WTC11 (cell line): ENCODE measurements around the gene LCN12. TPM values are rescaled to one million over a fixed set of nuclear protein-coding genes. Genes with fewer than 3 reads are reported as not detected.

Experiments used
- ATAC-seq: fragments of 200-7000 bp; cut with Tn5 transposase; 2 replicates; pipeline ENCODE4 v1.10.0; 2021; ENCODE audit warnings: mild to moderate bottlenecking, moderate library complexity
- CTCF ChIA-PET: fragments of 300-600 bp; sonication (Branson Sonifier 250); formaldehyde crosslinking; loops from one replicate; lab custom pipeline; 2021; ENCODE audit warnings: antibody characterized with exemption; lab: Charles Lee
- POLR2A ChIA-PET: fragments of 350-600 bp; sonication (Branson Sonifier 250); formaldehyde crosslinking; loops from one replicate; lab custom pipeline; 2021; ENCODE audit warnings: antibody characterized with exemption; lab: Charles Lee
- DNase-seq: peaks from one replicate; pipeline ENCODE4 v3.0.0; 2021; ENCODE audit warnings: low spot score
- H3K27ac Mint-ChIP-seq: 2 replicates; pipeline ENCODE4 v1.8.0; 2021; ENCODE audit warnings: mixed read lengths
- H3K27me3 Mint-ChIP-seq: 2 replicates; pipeline ENCODE4 v1.8.0; 2021; ENCODE audit warnings: low read depth, mild to moderate bottlenecking, moderate library complexity, mixed read lengths
- H3K36me3 Mint-ChIP-seq: 2 replicates; pipeline ENCODE4 v1.8.0; 2021; ENCODE audit warnings: mixed read lengths
- H3K4me1 Mint-ChIP-seq: 2 replicates; pipeline ENCODE4 v1.8.0; 2022; ENCODE audit warnings: mixed read lengths
- H3K4me3 Mint-ChIP-seq: 2 replicates; pipeline ENCODE4 v1.8.0; 2021; ENCODE audit warnings: mild to moderate bottlenecking, moderate library complexity, mixed read lengths
- H3K9me3 Mint-ChIP-seq: 2 replicates; pipeline ENCODE4 v1.8.0; 2021; ENCODE audit warnings: mixed read lengths
- AR ChIP-seq: fragments of 250-450 bp; sonication (Bioruptor Pico); IDR thresholded peaks from 2 replicates; pipeline ENCODE4 v1.9.0; 2021; ENCODE audit warnings: mild to moderate bottlenecking
- ATF6 ChIP-seq: sonication (generic); formaldehyde crosslinking; IDR thresholded peaks from 2 replicates; pipeline ENCODE4 v1.8.1; 2023; ENCODE audit warnings: mild to moderate bottlenecking, missing genetic modification reagents
- ELF4 ChIP-seq: sonication (generic); formaldehyde crosslinking; IDR thresholded peaks from 2 replicates; pipeline ENCODE4 v1.8.1; 2022; ENCODE audit warnings: low read depth, mild to moderate bottlenecking, moderate library complexity, missing genetic modification reagents
- ERG ChIP-seq: fragments of 250-450 bp; sonication (Bioruptor Pico); IDR thresholded peaks from 2 replicates; pipeline ENCODE4 v1.8.0; 2021; ENCODE audit warnings: mild to moderate bottlenecking
- GABPB1 ChIP-seq: sonication (generic); formaldehyde crosslinking; IDR thresholded peaks from 2 replicates; pipeline ENCODE4 v1.8.1; 2023; ENCODE audit warnings: mild to moderate bottlenecking, missing genetic modification reagents
- GTF2I ChIP-seq: fragments of 250-450 bp; sonication (Bioruptor Pico); conservative IDR thresholded peaks from 2 replicates; pipeline ENCODE4 v1.4.0; 2021; ENCODE audit warnings: mild to moderate bottlenecking
- KAT7 ChIP-seq: sonication (generic); formaldehyde crosslinking; IDR thresholded peaks from 2 replicates; pipeline ENCODE4 v1.8.1; 2023; ENCODE audit warnings: missing genetic modification reagents, mild to moderate bottlenecking, borderline replicate concordance
- NFYB ChIP-seq: sonication (generic); formaldehyde crosslinking; conservative IDR thresholded peaks from 2 replicates; pipeline ENCODE4 v1.8.0; 2022; ENCODE audit warnings: low read depth, missing genetic modification reagents
- OVOL2 ChIP-seq: fragments of 250-450 bp; sonication (Bioruptor Pico); IDR thresholded peaks from 2 replicates; pipeline ENCODE4 v1.9.0; 2021; ENCODE audit warnings: mild to moderate bottlenecking, borderline replicate concordance
- RORB ChIP-seq: fragments of 250-450 bp; sonication (Bioruptor Pico); IDR thresholded peaks from 2 replicates; pipeline ENCODE4 v1.9.0; 2021; ENCODE audit warnings: mild to moderate bottlenecking
- ZBTB21 ChIP-seq: sonication (generic); formaldehyde crosslinking; IDR thresholded peaks from 2 replicates; pipeline ENCODE4 v1.8.1; 2023; ENCODE audit warnings: mild to moderate bottlenecking, missing genetic modification reagents, borderline replicate concordance
- ZBTB43 ChIP-seq: sonication (generic); formaldehyde crosslinking; IDR thresholded peaks from 2 replicates; pipeline ENCODE4 v1.8.1; 2023; ENCODE audit warnings: mild to moderate bottlenecking, missing genetic modification reagents
- ZNF138 ChIP-seq: sonication (generic); formaldehyde crosslinking; conservative IDR thresholded peaks from 2 replicates; pipeline ENCODE4 v1.8.1; 2022; ENCODE audit warnings: mild to moderate bottlenecking, moderate library complexity, missing genetic modification reagents
- ZNF232 ChIP-seq: sonication (generic); formaldehyde crosslinking; IDR thresholded peaks from 2 replicates; pipeline ENCODE4 v1.8.0; 2022; ENCODE audit warnings: mild to moderate bottlenecking, missing genetic modification reagents
- ZNF317 ChIP-seq: sonication (generic); formaldehyde crosslinking; IDR thresholded peaks from 2 replicates; pipeline ENCODE4 v1.8.1; 2023; ENCODE audit warnings: low read depth, mild to moderate bottlenecking, moderate library complexity, missing genetic modification reagents, borderline replicate concordance
- ZNF396 ChIP-seq: fragments of 250-450 bp; sonication (Bioruptor Pico); IDR thresholded peaks from 2 replicates; pipeline ENCODE4 v1.8.0; 2021; ENCODE audit warnings: mild to moderate bottlenecking, moderate library complexity, borderline replicate concordance
- ZNF416 ChIP-seq: fragments of 250-450 bp; sonication (Bioruptor Pico); IDR thresholded peaks from 2 replicates; pipeline ENCODE4 v1.9.0; 2021; ENCODE audit warnings: mild to moderate bottlenecking, inconsistent platforms
- ZNF532 ChIP-seq: fragments of 250-450 bp; sonication (Bioruptor Pico); IDR thresholded peaks from 2 replicates; pipeline ENCODE4 v1.9.0; 2021; ENCODE audit warnings: mild to moderate bottlenecking, borderline replicate concordance
- ZNF671 ChIP-seq: fragments of 250-450 bp; sonication (Bioruptor Pico); IDR thresholded peaks from 2 replicates; pipeline ENCODE4 v1.8.0; 2021; ENCODE audit warnings: mild to moderate bottlenecking
- total RNA-seq: library from RNA; stranded (reverse); gene quantifications from 3 replicates; pipeline ENCODE4 v1.2.3, GENCODE V29; 2021
- TF ChIP-seq, protein P1 (sequence below): sonication (generic); formaldehyde crosslinking; IDR thresholded peaks from 2 replicates; pipeline ENCODE4 v1.8.1; 2022; ENCODE audit warnings: mild to moderate bottlenecking, moderate library complexity, missing genetic modification reagents

LCN12 gene
- total RNA-seq, 1 experiment from 2014 or later, result 1.9 TPM

- H3K4me3 Mint-ChIP-seq, result no peak overlapping the region
- peaks cover 10% of the 10 kb centered on the region for H3K4me1 Mint-ChIP-seq
- no peak for DNase-seq
- peaks cover 4% of the 10 kb centered on the region for H3K9me3 Mint-ChIP-seq
- TF ChIP-seq OVOL2 (CRISPR knock-in tag), result no peak
- TF ChIP-seq ZNF416 (CRISPR knock-in tag), result no peak
- TF ChIP-seq AR (CRISPR knock-in tag), result no peak
- TF ChIP-seq ZNF671 (CRISPR knock-in tag), result no peak
- TF ChIP-seq ZNF232, result no peak
- no peak for TF ChIP-seq ZBTB43 (CRISPR knock-in tag)
- no peak for TF ChIP-seq KAT7 (CRISPR knock-in tag)
- TF ChIP-seq ZNF396, result no peak
- TF ChIP-seq NFYB (CRISPR knock-in tag), result no peak
- no peak for TF ChIP-seq ELF4 (CRISPR knock-in tag)
- TF ChIP-seq GABPB1, result no peak
- TF ChIP-seq ATF6 (CRISPR knock-in tag), result no peak
- TF ChIP-seq ZBTB21 (CRISPR knock-in tag), result no peak
- no peak for TF ChIP-seq GTF2I (CRISPR knock-in tag)
- TF ChIP-seq ZNF138 (CRISPR knock-in tag), result no peak
- no peak for TF ChIP-seq ZNF532 (CRISPR knock-in tag)
- TF ChIP-seq ZNF317 (CRISPR knock-in tag), result no peak
- no peak for TF ChIP-seq ERG
- TF ChIP-seq, protein P1, sequence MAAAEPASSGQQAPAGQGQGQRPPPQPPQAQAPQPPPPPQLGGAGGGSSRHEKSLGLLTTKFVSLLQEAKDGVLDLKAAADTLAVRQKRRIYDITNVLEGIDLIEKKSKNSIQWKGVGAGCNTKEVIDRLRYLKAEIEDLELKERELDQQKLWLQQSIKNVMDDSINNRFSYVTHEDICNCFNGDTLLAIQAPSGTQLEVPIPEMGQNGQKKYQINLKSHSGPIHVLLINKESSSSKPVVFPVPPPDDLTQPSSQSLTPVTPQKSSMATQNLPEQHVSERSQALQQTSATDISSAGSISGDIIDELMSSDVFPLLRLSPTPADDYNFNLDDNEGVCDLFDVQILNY (CRISPR knock-in tag), result no peak
- no peak for TF ChIP-seq RORB (CRISPR knock-in tag)
- TF ChIP-seq, all 79 proteins: peak for 0
- Mint-ChIP-seq H3K27ac (no peak overlapping the region), H3K27me3 (no peaks in the 10 kb centered on the region), H3K36me3 (no peaks in the 10 kb centered on the region)
- 0 out of 2 replicates have a peak, but pooled peaks have one; percentile 15 for ATAC-seq
- POLR2A ChIA-PET, result interaction anchor here (0.6 kb wide), 1 partner anchor 456 kb away, joined by 3 read pairs; no protein-coding TSS in a partner anchor
- CTCF ChIA-PET, result interaction anchor here (0.6 to 1.5 kb wide), 7 partner anchors 14 to 192 kb away, joined by 3 to 5 read pairs (median 4); partner anchors contain the start of gene FBXW5
Observed at GRCh38 chr9:136961279-136962065, 9.4 kb downstream of the LCN12 start.
